CD4-positive, CD25-positive, alpha-beta regulatory T cell (primary cell): Measurements from ENCODE around the gene PAGE2B. TPM values are rescaled to one million over a fixed set of nuclear protein-coding genes. Genes with fewer than 3 reads are reported as not detected.

Experiments used
- ATAC-seq, 2 donors: fragments of 150-1000 bp; cut with Tn5 transposase; one replicate each; pipeline ENCODE4 v1.10.0; 2021; ENCODE audit warnings: low read depth in 2 of 2, moderate number of reproducible peaks in 2 of 2, moderate library complexity in 1 of 2
- DNase-seq, 3 donors: peaks; one replicate each; pipeline versions ENCODE4 v3.0.0 to v3.0.0-alpha.2; 2012 to 2022; ENCODE audit warnings: mixed read lengths in 1 of 3
- H3K27ac ChIP-seq: one replicate; pipeline ENCODE4 v1.7.0; 2013; ENCODE audit warnings: mild to moderate bottlenecking, low read length; ENCODE audit not compliant: insufficient read depth, poor library complexity, severe bottlenecking
- H3K27me3 ChIP-seq: one replicate; pipeline ENCODE4 v1.7.0; 2013; ENCODE audit warnings: low read length; ENCODE audit not compliant: control insufficient read depth, insufficient read depth
- H3K36me3 ChIP-seq: one replicate; pipeline ENCODE4 v1.7.0; 2013; ENCODE audit warnings: mild to moderate bottlenecking, low read length, moderate library complexity; ENCODE audit not compliant: control insufficient read depth, insufficient read depth
- H3K4me1 ChIP-seq: 2 replicates; pipeline ENCODE4 v1.7.0; 2013; ENCODE audit warnings: mild to moderate bottlenecking, low read length; ENCODE audit not compliant: insufficient read depth, control insufficient read depth, poor library complexity, severe bottlenecking
- H3K4me3 ChIP-seq: one replicate; pipeline ENCODE4 v1.7.0; 2013; ENCODE audit warnings: low read depth, mild to moderate bottlenecking, low read length, moderate library complexity
- H3K9me3 ChIP-seq, 2 experiments: 1 replicate in 1 of 2; 2 replicates in 1 of 2; pipeline ENCODE4 v1.7.0; 2013; ENCODE audit warnings: low read length in 2 of 2, mild to moderate bottlenecking in 1 of 2, moderate library complexity in 1 of 2; ENCODE audit not compliant: control insufficient read depth in 2 of 2
- H3K27ac Mint-ChIP-seq, 3 donors: one replicate each; pipeline ENCODE4 v1.8.0; 2020 to 2022; ENCODE audit warnings: mild to moderate bottlenecking in 3 of 3, mixed read lengths in 3 of 3, moderate library complexity in 2 of 3
- H3K27me3 Mint-ChIP-seq: one replicate; pipeline ENCODE4 v1.8.0; 2022; ENCODE audit warnings: mild to moderate bottlenecking, mixed read lengths
- H3K36me3 Mint-ChIP-seq: one replicate; pipeline ENCODE4 v1.8.0; 2020; ENCODE audit warnings: mixed read lengths
- H3K4me1 Mint-ChIP-seq, 4 donors: one replicate each; pipeline ENCODE4 v1.8.0; 2020 to 2022; ENCODE audit warnings: mixed read lengths in 4 of 4, mild to moderate bottlenecking in 1 of 4
- H3K4me3 Mint-ChIP-seq, 4 donors: one replicate each; pipeline ENCODE4 v1.8.0; 2020 to 2022; ENCODE audit warnings: mild to moderate bottlenecking in 4 of 4, mixed read lengths in 4 of 4, moderate library complexity in 3 of 4
- H3K9me3 Mint-ChIP-seq, 7 donors: one replicate each; pipeline ENCODE4 v1.8.0; 2020 to 2022; ENCODE audit warnings: mixed read lengths in 7 of 7, mild to moderate bottlenecking in 3 of 7, moderate library complexity in 2 of 7
- polyA plus RNA-seq, 4 donors: library from polyadenylated mRNA; unstranded; fragments of 300-500 nt; fragmentation: Illumina TruSeq; gene quantifications; one replicate each; pipeline ENCODE4 v1.2.3, GENCODE V29; 2021
- total RNA-seq: library from RNA; stranded (reverse); gene quantifications from one replicate; pipeline ENCODE4 v1.2.3, GENCODE V29; 2022

Gene PAGE2B, protein sequence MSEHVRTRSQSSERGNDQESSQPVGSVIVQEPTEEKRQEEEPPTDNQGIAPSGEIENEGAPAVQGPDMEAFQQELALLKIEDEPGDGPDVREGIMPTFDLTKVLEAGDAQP
- total RNA-seq (not detected), polyA plus RNA-seq (not detected)

- Histone ChIP-seq H3K4me1 (no peaks in the 10 kb centered on the region), H3K27me3 (no peaks in the 10 kb centered on the region), H3K27ac (no peak within 1 kb of the TSS), H3K9me3 (no peaks in the 10 kb centered on the region), H3K4me3 (no peak within 1 kb of the TSS), H3K36me3 (no peaks in the 10 kb centered on the region)
- DNase-seq (no peak), ATAC-seq (no peak)
- no peak within 1 kb of the TSS for H3K27ac Mint-ChIP-seq
- peaks cover 11% of the 10 kb centered on the region for H3K27me3 Mint-ChIP-seq
- no peak within 1 kb of the TSS for H3K4me3 Mint-ChIP-seq
- H3K36me3 Mint-ChIP-seq: peaks cover 2% of the 10 kb centered on the region
- no peaks in the 10 kb centered on the region for H3K4me1 Mint-ChIP-seq
- peaks cover 0 to 1% (median 0%) of the 10 kb centered on the region in 7 donors for H3K9me3 Mint-ChIP-seq
Observed at GRCh38 chrX:55074851-55075467, at the start of gene PAGE2B. TSS of gene PAGE2B (plus strand) at chrX:55075030. CDS start at chrX:55076042, 1,012 bp downstream.

DNA sequence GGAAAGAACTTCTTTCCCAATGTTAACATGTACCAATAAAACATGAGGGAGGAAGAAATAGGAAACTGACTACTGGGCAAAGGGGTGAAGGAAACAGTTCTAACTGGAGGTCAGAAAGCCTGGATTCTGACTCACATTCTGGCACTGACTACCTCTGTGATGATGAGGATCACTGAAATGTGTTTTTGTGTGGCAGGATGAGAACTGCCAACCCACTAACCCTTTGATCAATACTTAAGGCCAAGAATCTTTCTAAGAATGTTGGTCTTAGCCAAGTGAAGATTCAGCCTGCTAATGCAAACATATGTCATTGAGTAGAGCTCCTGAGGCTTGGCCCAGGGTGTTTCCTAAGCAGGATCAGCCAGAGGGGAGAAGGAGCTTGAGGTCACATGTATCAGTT, 48.7 kb upstream of the PAGE2B start:
- Histone ChIP-seq H3K27ac (no peak overlapping the region), H3K9me3 (no peaks in the 10 kb centered on the region), H3K4me3 (no peak overlapping the region), H3K27me3 (no peaks in the 10 kb centered on the region), H3K36me3 (no peaks in the 10 kb centered on the region), H3K4me1 (no peaks in the 10 kb centered on the region)
- Mint-ChIP-seq H3K27me3 (no peaks in the 10 kb centered on the region), H3K4me3 (no peak overlapping the region), H3K36me3 (no peaks in the 10 kb centered on the region), H3K4me1 (no peaks in the 10 kb centered on the region), H3K9me3 (peaks cover 0 to 1% (median 0%) of the 10 kb centered on the region in 7 donors), H3K27ac (no peak overlapping the region)
- ATAC-seq (no peak), DNase-seq (no peak)

- Histone ChIP-seq H3K27me3 (no peaks in the 10 kb centered on the region), H3K4me3 (no peak overlapping the region), H3K27ac (no peak overlapping the region), H3K36me3 (no peaks in the 10 kb centered on the region), H3K4me1 (no peaks in the 10 kb centered on the region), H3K9me3 (no peaks in the 10 kb centered on the region)
- H3K4me3 Mint-ChIP-seq: no peak overlapping the region
- ATAC-seq (no peak), DNase-seq (no peak)
- no peak overlapping the region for H3K27ac Mint-ChIP-seq
- no peaks in the 10 kb centered on the region for H3K36me3 Mint-ChIP-seq
- no peaks in the 10 kb centered on the region for H3K27me3 Mint-ChIP-seq
- peaks cover 0 to 1% (median 0%) of the 10 kb centered on the region in 7 donors for H3K9me3 Mint-ChIP-seq
- no peaks in the 10 kb centered on the region for H3K4me1 Mint-ChIP-seq
Observed at GRCh38 chrX:55026840-55027239, 48.0 kb upstream of the PAGE2B start.

DNA sequence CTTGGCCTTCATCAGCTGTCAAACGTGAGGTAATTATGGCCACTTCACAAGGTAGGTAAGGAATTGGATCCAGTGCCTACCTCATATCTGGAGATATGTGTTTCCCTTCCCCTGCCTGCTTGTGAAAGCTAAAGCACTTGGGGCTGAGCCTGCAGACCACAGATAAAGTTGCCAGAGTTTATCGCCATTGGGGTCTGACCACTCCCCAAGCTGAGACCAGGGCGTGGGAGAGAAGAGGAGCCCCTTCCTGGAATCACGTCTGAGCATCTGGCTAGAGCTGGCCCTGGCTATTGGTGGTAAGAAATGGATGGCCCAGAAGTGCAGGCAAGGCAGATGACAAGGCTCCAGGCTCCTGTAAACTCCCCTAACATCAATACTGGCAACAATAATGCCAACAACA, 46.8 kb upstream of the PAGE2B start:
- Histone ChIP-seq H3K4me3 (no peak overlapping the region), H3K4me1 (no peaks in the 10 kb centered on the region), H3K9me3 (no peaks in the 10 kb centered on the region), H3K27ac (no peak overlapping the region), H3K36me3 (no peaks in the 10 kb centered on the region), H3K27me3 (no peaks in the 10 kb centered on the region)
- H3K4me1 Mint-ChIP-seq: no peaks in the 10 kb centered on the region
- DNase-seq (no peak), ATAC-seq (no peak)
- H3K9me3 Mint-ChIP-seq: peaks cover 0 to 1% (median 0%) of the 10 kb centered on the region in 7 donors
- H3K4me3 Mint-ChIP-seq: no peak overlapping the region
- no peaks in the 10 kb centered on the region for H3K27me3 Mint-ChIP-seq
- H3K36me3 Mint-ChIP-seq: no peaks in the 10 kb centered on the region
- H3K27ac Mint-ChIP-seq: no peak overlapping the region

DNA sequence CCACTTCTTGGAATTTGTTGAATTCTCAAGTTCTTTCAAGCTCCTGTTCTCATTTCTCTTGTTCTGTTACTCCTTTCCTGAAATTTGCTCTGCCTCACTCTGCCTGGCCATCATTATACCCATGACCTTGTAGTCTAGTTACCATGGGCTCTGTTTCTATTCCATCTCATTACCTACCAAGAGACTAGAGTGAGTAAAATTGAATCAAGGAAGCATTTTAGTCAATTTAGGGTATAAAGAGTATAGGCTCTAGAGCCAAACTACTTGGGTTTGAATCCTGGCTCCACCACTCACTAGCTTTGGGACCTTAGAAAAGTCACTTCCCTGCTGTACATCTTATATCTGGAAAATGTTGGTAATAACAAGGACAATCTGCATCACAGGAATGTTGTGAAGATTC, 46.2 kb upstream of the PAGE2B start:
- Mint-ChIP-seq H3K27ac (no peak overlapping the region), H3K36me3 (no peaks in the 10 kb centered on the region), H3K4me3 (no peak overlapping the region), H3K9me3 (peaks cover 0 to 1% (median 0%) of the 10 kb centered on the region in 7 donors), H3K27me3 (no peaks in the 10 kb centered on the region), H3K4me1 (no peaks in the 10 kb centered on the region)
- H3K36me3 ChIP-seq: no peaks in the 10 kb centered on the region
- H3K9me3 ChIP-seq: no peaks in the 10 kb centered on the region
- no peaks in the 10 kb centered on the region for H3K4me1 ChIP-seq
- ATAC-seq: no peak
- H3K4me3 ChIP-seq: no peak overlapping the region
- H3K27ac ChIP-seq: no peak overlapping the region
- DNase-seq: no peak
- no peaks in the 10 kb centered on the region for H3K27me3 ChIP-seq

- Mint-ChIP-seq H3K4me3 (no peak overlapping the region), H3K36me3 (no peaks in the 10 kb centered on the region), H3K4me1 (no peaks in the 10 kb centered on the region), H3K27ac (no peak overlapping the region), H3K27me3 (no peaks in the 10 kb centered on the region), H3K9me3 (peaks cover 0 to 1% (median 0%) of the 10 kb centered on the region in 7 donors)
- no peaks in the 10 kb centered on the region for H3K9me3 ChIP-seq
- H3K4me3 ChIP-seq: no peak overlapping the region
- no peaks in the 10 kb centered on the region for H3K27me3 ChIP-seq
- H3K36me3 ChIP-seq: no peaks in the 10 kb centered on the region
- H3K4me1 ChIP-seq: no peaks in the 10 kb centered on the region
- ATAC-seq (no peak), DNase-seq (no peak)
- H3K27ac ChIP-seq: no peak overlapping the region
Observed at GRCh38 chrX:55029291-55029690, 45.5 kb upstream of the PAGE2B start.

DNA sequence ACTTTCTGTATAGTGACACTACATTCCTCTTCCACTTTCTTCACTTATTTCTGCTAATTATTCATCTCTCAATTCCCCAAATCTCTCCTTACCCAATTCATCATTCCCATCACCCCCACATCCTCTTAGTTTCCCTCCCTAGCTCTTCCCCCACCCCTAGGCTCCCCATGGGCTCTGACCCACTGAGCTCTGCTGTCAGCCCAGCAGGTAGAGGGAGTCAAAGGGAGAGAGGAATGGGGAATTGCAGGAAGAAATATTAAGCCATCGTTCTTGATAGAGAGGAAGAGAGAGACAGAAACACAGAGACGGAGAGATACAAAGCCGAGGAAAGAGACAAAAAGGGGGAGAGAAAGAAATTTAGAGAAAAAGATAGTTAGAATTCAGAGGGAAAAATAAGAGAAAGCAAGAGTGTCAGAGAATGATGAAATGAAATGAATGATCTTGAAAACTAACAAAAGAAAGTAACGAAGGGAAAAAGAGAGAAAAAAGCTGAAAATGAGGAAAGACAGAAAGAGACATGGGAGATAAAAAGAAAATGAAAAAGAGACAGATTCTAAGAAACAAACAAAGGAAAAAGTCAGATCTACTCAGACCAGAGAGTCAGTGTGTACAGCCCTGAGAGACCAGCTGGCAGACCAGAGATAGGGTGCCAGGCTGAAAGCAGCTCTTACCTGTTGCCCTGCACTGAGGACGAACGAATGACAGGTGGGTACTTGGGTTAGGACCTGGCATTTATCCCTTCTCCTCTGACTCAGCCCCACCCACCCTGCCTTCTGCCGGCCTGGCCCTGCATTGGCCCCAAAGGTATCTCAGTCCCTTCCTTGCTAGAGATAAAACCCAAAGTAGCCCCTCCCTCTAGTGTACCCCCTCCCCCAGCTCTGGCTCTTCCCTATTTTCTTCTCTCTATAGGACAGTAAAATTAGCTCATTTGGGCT, 44.3 kb upstream of the PAGE2B start, which contains the start of gene ALAS2:
ALAS2 (minus strand) TSS at position 707 of the 935 bp plus-strand sequence. CDS start 4,977 bp downstream, outside the sequence.
- H3K27ac Mint-ChIP-seq: no peak within 1 kb of the TSS
- no peaks in the 10 kb centered on the region for H3K27me3 ChIP-seq
- H3K4me3 ChIP-seq: no peak within 1 kb of the TSS

More for the DNA sequence above, 44.3 kb upstream of the PAGE2B start, which contains the start of gene ALAS2:
- Histone ChIP-seq H3K4me1 (no peaks in the 10 kb centered on the region), H3K9me3 (no peaks in the 10 kb centered on the region), H3K36me3 (no peaks in the 10 kb centered on the region), H3K27ac (no peak within 1 kb of the TSS)
- H3K4me3 Mint-ChIP-seq: no peak within 1 kb of the TSS
- peaks cover 0 to 1% (median 0%) of the 10 kb centered on the region in 7 donors for H3K9me3 Mint-ChIP-seq
- no peaks in the 10 kb centered on the region for H3K27me3 Mint-ChIP-seq
- ATAC-seq (no peak), DNase-seq (no peak)
- no peaks in the 10 kb centered on the region for H3K36me3 Mint-ChIP-seq
- no peaks in the 10 kb centered on the region for H3K4me1 Mint-ChIP-seq
